Activated naive CD4-positive, alpha-beta T cell treated with anti-CD3 and anti-CD28 coated beads, Interleukin-2, amount 10 ng/mL, durations not matched to agents 5 hours and 36 hours (primary cell): Measurements from ENCODE around the gene RBMS1. TPM values are rescaled to one million over a fixed set of nuclear protein-coding genes. Genes with fewer than 3 reads are reported as not detected.

Source experiments
- total RNA-seq, 2 experiments: library from RNA; stranded (reverse); gene quantifications; one replicate each; pipeline ENCODE4 v1.2.3, GENCODE V29; 2021

RBMS1 gene, protein sequence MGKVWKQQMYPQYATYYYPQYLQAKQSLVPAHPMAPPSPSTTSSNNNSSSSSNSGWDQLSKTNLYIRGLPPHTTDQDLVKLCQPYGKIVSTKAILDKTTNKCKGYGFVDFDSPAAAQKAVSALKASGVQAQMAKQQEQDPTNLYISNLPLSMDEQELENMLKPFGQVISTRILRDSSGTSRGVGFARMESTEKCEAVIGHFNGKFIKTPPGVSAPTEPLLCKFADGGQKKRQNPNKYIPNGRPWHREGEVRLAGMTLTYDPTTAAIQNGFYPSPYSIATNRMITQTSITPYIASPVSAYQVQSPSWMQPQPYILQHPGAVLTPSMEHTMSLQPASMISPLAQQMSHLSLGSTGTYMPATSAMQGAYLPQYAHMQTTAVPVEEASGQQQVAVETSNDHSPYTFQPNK
- total RNA-seq = 10 to 100 TPM; 77.4 to 81.1 TPM

DNA sequence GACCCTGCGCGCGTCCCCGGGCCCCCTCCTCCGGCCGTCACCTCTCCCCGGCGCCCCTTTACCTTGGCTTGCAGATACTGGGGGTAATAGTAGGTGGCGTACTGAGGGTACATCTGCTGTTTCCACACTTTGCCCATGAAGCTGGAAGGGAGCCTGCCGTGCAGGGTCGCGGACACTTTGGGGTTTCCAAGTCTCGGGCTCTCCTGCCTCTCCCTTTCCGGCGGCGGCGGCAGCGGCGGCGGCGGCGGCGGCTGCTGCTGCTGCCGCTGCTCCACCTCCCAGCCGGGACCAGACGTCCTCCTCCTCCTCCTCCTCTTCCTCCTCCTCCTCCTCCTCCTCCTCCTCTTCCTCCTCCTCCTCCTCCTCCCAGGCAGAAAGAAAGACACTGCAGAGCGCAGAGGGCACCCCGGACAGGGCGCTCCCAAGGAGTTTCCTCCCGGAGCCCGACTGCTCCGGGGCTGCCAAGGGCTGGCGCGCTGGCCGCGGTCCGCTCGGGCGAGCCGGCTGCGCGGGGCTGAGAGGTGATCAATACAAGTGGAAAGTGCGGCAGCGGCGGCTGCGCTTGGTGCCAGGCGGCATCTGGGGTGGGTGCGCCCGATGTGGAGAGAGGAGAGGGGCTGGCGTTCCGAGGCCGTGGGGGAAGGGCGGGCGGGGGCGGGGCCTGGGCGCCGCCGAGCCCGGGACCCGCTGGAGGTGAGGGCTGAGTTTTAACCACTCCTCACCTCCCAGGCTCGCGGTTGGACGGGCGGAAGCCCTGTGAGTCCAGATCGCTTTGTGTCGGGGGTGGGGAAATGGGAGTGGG lies at the start of gene RBMS1:
Gene RBMS1, minus strand, starts transcription at position 581 of the 802 bp plus-strand sequence. Its CDS starts 444 bp downstream, at position 137.

